ENCODE measurements around the gene B2M. TPM values are rescaled to one million over a fixed set of nuclear protein-coding genes. Genes with fewer than 3 reads are reported as not detected.
A peak's percentile ranks its signal among the peaks of the same experiment; 100 is the strongest.

B2M gene
- total and polyA plus RNA-seq, 2 of the 8 experiments (the other 6 are each of a cell fraction or from before 2014, with no cell fraction given): 78.9 to 907 TPM

DNA sequence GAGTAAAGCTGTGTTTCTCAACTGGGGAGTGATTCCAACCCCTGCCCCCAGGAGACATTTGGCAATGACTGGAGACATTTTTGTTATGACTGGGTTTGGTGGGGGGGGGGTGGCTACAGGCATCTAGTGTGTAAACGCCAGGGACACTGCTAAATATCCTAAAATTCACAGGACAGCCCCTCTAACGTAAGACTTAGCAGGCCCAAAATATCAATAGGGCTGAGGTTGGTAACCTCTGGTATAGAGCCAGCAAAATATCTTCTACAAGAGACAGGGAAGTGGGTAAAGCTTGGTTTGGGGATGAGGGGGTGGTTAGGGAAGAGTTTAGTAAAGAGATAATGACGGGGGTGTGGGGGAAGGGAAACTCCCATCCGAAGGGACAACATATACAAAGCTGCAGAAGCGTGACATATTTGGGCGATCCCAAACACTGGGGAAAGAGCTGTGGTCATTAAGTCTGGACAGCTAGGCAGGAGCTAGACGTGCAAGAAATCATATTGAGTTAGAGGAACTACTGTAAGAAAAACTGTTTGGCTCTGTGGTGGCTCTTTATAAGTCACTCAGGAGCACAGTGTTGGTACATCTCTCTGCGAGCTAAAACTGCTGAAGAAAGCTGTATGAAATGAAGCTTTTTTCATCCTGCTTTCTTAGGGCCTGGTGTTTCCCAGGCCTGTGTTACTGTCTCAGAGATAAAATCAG, 24.3 kb downstream of the B2M start:
- H3K27ac ChIP-seq (ENCODE audit: low read depth, low read length): no peak overlapping the region
- TF ChIP-seq YY1 (IDR thresholded peaks at IDR 0.05; ENCODE audit: low read depth, low read length) (no peak), BCL11A (IDR thresholded peaks at IDR 0.05; ENCODE audit: low read depth in 2 of 2, low read length in 2 of 2) (no peak), EZH2 (IDR thresholded peaks at IDR 0.05; ENCODE audit: low read depth, low read length, severe bottlenecking) (no peak), RFX5 (IDR thresholded peaks at IDR 0.05; ENCODE audit: borderline replicate concordance, low read depth, low read length) (no peak)
- TF ChIP-seq, protein P1, sequence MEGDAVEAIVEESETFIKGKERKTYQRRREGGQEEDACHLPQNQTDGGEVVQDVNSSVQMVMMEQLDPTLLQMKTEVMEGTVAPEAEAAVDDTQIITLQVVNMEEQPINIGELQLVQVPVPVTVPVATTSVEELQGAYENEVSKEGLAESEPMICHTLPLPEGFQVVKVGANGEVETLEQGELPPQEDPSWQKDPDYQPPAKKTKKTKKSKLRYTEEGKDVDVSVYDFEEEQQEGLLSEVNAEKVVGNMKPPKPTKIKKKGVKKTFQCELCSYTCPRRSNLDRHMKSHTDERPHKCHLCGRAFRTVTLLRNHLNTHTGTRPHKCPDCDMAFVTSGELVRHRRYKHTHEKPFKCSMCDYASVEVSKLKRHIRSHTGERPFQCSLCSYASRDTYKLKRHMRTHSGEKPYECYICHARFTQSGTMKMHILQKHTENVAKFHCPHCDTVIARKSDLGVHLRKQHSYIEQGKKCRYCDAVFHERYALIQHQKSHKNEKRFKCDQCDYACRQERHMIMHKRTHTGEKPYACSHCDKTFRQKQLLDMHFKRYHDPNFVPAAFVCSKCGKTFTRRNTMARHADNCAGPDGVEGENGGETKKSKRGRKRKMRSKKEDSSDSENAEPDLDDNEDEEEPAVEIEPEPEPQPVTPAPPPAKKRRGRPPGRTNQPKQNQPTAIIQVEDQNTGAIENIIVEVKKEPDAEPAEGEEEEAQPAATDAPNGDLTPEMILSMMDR (IDR thresholded peaks at IDR 0.05; ENCODE audit: control extremely low read depth in 1 of 3, insufficient read depth in 1 of 3, low read depth in 1 of 3, low read length in 3 of 3): no peak
- TF ChIP-seq, protein P2, sequence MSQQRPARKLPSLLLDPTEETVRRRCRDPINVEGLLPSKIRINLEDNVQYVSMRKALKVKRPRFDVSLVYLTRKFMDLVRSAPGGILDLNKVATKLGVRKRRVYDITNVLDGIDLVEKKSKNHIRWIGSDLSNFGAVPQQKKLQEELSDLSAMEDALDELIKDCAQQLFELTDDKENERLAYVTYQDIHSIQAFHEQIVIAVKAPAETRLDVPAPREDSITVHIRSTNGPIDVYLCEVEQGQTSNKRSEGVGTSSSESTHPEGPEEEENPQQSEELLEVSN (IDR thresholded peaks at IDR 0.05): no peak
- TF ChIP-seq, protein P3, sequence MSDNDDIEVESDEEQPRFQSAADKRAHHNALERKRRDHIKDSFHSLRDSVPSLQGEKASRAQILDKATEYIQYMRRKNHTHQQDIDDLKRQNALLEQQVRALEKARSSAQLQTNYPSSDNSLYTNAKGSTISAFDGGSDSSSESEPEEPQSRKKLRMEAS (IDR thresholded peaks at IDR 0.05): no peak

More for the DNA sequence above, 24.3 kb downstream of the B2M start:
- H3K56ac ChIP-seq (replicated peaks; ENCODE audit: insufficient read length, low read depth, low read length): no peak overlapping the region
- H3K27me3 ChIP-seq (replicated peaks in 1 of 4; ENCODE audit: control insufficient read depth in 3 of 4, extremely low read depth in 1 of 4, insufficient read depth in 3 of 4, low read length in 3 of 4): no peaks in the 10 kb centered on the region
- no peak for DNase-seq (ENCODE audit: low read depth in 1 of 2, low spot score in 2 of 2)
- no peak overlapping the region for H3K4me3 ChIP-seq (ENCODE audit: extremely low read depth in 1 of 4, insufficient read depth in 2 of 4, low read depth in 3 of 4, low read length in 4 of 4)
- CTCF ChIA-PET (ENCODE audit: partially characterized antibody): interaction anchor here (0.6 to 5.0 kb wide), 15 partner anchors 9 to 158 kb away, joined by 3 to 87 read pairs (median 5); partner anchors contain the start of genes B2M, PATL2 and SPG11
- H2BK15ac ChIP-seq (ENCODE audit: low read length): no peak overlapping the region
- H3K23ac ChIP-seq (ENCODE audit: insufficient read length): no peak overlapping the region
- H4K91ac ChIP-seq (replicated peaks; ENCODE audit: insufficient read length, low read length): no peak overlapping the region
- no peak overlapping the region for H3K9ac ChIP-seq (replicated peaks in 1 of 4; ENCODE audit: extremely low read depth in 1 of 4, low read depth in 3 of 4, low read length in 3 of 4)
- no peak overlapping the region for H3K4ac ChIP-seq (replicated peaks; ENCODE audit: insufficient read length, low read depth, low read length)
- no peaks in the 10 kb centered on the region for H3K23me2 ChIP-seq (ENCODE audit: low read depth, low read length)
- H2BK12ac ChIP-seq (ENCODE audit: low read depth, low read length): no peak overlapping the region
- H3K79me1 ChIP-seq (ENCODE audit: low read depth, low read length): no peaks in the 10 kb centered on the region
- POLR2A ChIA-PET (ENCODE audit: partially characterized antibody): interaction anchor here (0.6 to 3.1 kb wide), 3 partner anchors 9 to 23 kb away, joined by 3 to 17 read pairs (median 4); partner anchors contain the start of genes B2M and PATL2
- WGBS, 2 experiments (ENCODE audit: extremely low coverage in 1 of 2, insufficient coverage in 1 of 2, insufficient read length in 1 of 2, insufficient replicate concordance in 2 of 2, low coverage in 1 of 2, low lambda C conversion rate in 2 of 2, missing lambda C conversion rate in 1 of 2): 84 to 100% methylated on average over 1 to 8 of the region's 8 CpGs
- no peaks in the 10 kb centered on the region for H4K20me1 ChIP-seq (replicated peaks in 1 of 2; ENCODE audit: control insufficient read depth in 1 of 2, insufficient read depth in 2 of 2, low read length in 2 of 2)
- no peak overlapping the region for H3K14ac ChIP-seq (ENCODE audit: insufficient read length)
- no peak overlapping the region for H2BK5ac ChIP-seq (ENCODE audit: low read depth, low read length)
- no peak overlapping the region for H2BK20ac ChIP-seq (ENCODE audit: low read length)
- peaks cover 0 to 6% of the 10 kb centered on the region in 2 experiments; a peak in 1 of 4 replicates for H3K9me3 ChIP-seq (ENCODE audit: insufficient read depth in 2 of 2, low read depth in 1 of 2, low read length in 1 of 2)
- H2AFZ ChIP-seq (ENCODE audit: low read length): peak overlapping the region; percentile 70
- no peak overlapping the region for H4K8ac ChIP-seq (ENCODE audit: extremely low read depth, insufficient read depth, low read length)
- H4K5ac ChIP-seq (ENCODE audit: insufficient read length, low read depth, low read length): no peak overlapping the region
- no peaks in the 10 kb centered on the region for H3K4me1 ChIP-seq (replicated peaks in 1 of 4; ENCODE audit: control insufficient read depth in 3 of 4, insufficient read depth in 4 of 4, low read length in 3 of 4)
- no peaks in the 10 kb centered on the region for H3K36me3 ChIP-seq (ENCODE audit: control insufficient read depth in 2 of 4, insufficient read depth in 4 of 4, low read length in 3 of 4)
- no peak overlapping the region for H3K18ac ChIP-seq (ENCODE audit: extremely low read depth, low read length)
- no peak overlapping the region for H3K4me2 ChIP-seq (ENCODE audit: insufficient read depth in 1 of 2, low read depth in 2 of 2, low read length in 2 of 2)
- H2AK5ac ChIP-seq (ENCODE audit: low read depth, low read length): no peak overlapping the region
- no peak overlapping the region for H2BK120ac ChIP-seq (replicated peaks; ENCODE audit: low read depth, low read length)
- no peaks in the 10 kb centered on the region for H3K79me2 ChIP-seq (ENCODE audit: control insufficient read depth in 1 of 2, insufficient read depth in 2 of 2, low read length in 2 of 2)
- no peak for FAIRE-seq

Data from H1 (cell line).